H1 (cell line): ENCODE results near the gene ANAPC16. TPM values are rescaled to one million over a fixed set of nuclear protein-coding genes. Genes with fewer than 3 reads are reported as not detected.

Experiments used
- CBX5 ChIP-seq: fragments of 300-800, 300-1000 bp; sonication (generic); IDR thresholded peaks from 2 replicates; pipeline ENCODE4 v1.7.1; 2016; ENCODE audit warnings: antibody characterized with exemption, low read length, low read depth
- SUZ12 ChIP-seq: fragments of 200-600 bp; sonication (generic); IDR thresholded peaks from 2 replicates; pipeline ENCODE4 v1.6.1; 2012; ENCODE audit warnings: mild to moderate bottlenecking, inconsistent platforms, low read length, moderate library complexity, mixed read lengths
- polyA plus RNA-seq, 7 experiments: library from polyadenylated mRNA; depleted of rRNA in 3 of 7; stranded (reverse) in 5 of 7; unstranded in 2 of 7; fragments of >200 nt in 5 of 7; fragments of 200-250 nt in 2 of 7; gene quantifications; 1 replicate in 5 of 7; 2 replicates in 1 of 7; 4 replicates in 1 of 7; pipeline versions ENCODE4 v1.2.1 to v1.2.3, GENCODE V29; 2011 to 2013; ENCODE audit warnings: missing spikeins in 2 of 7, mixed read lengths in 2 of 7
- total RNA-seq: library from RNA; stranded (reverse); fragmentation: NEBNext Ultra II Directional; extraction: Animal tissue kit (Norgen Biotek cat#: 25700); gene quantifications from 2 replicates; pipeline ENCODE4 v1.2.1, GENCODE V29; 2021

Gene ANAPC16
- total and polyA plus RNA-seq, 2 of the 8 experiments (the other 6 are each of a cell fraction or from before 2014, with no cell fraction given) = 53.1 to 57.4 TPM

DNA sequence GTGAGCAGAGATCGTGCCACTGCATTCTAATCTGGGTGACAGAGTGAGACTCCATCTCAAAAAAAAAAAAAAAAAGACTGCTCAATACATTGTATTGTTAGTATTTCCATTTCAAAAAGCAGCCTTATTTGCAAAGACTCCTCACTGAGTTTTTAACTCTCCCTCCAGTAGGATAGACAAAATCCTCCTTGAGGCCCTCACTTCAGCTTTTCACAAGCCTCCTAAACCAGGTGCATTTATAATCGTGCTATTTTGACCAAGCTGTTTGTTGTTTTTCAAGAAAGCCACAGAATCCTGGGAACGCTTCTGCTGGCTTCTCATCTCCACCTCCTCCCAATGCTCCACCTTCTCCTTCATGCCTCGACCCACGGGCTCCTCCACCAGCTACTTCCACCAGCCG lies 51.6 kb downstream of the ANAPC16 start (continued):
- TF ChIP-seq CBX5 = no peak
- no peak for TF ChIP-seq SUZ12
